Neural crest cell (in vitro differentiated cells): ENCODE results near the gene CDK5. TPM values are rescaled to one million over a fixed set of nuclear protein-coding genes. Genes with fewer than 3 reads are reported as not detected.

ENCODE experiments used
- DNase-seq: peaks from one replicate; pipeline ENCODE4 v3.0.0; 2021; ENCODE audit warnings: low read depth, mixed read lengths, low spot score
- H3K27ac Mint-ChIP-seq: one replicate; pipeline ENCODE4 v1.8.0; 2021; ENCODE audit warnings: mild to moderate bottlenecking, mixed read lengths; ENCODE audit not compliant: unreplicated experiment
- H3K27me3 Mint-ChIP-seq: 2 replicates; pipeline ENCODE4 v1.8.0; 2021; ENCODE audit warnings: low read depth, mild to moderate bottlenecking, mixed read lengths
- H3K36me3 Mint-ChIP-seq: 2 replicates; pipeline ENCODE4 v1.8.0; 2021; ENCODE audit warnings: low read depth, mild to moderate bottlenecking, mixed read lengths
- H3K4me1 Mint-ChIP-seq: 2 replicates; pipeline ENCODE4 v1.8.0; 2021; ENCODE audit warnings: mixed read lengths
- H3K4me3 Mint-ChIP-seq: one replicate; pipeline ENCODE4 v1.8.0; 2021; ENCODE audit warnings: mild to moderate bottlenecking, mixed read lengths
- H3K9me3 Mint-ChIP-seq: 2 replicates; pipeline ENCODE4 v1.8.0; 2021; ENCODE audit warnings: mixed read lengths
- total RNA-seq: library from RNA; stranded (reverse); gene quantifications from 2 replicates; pipeline ENCODE4 v1.2.1, GENCODE V29; 2021
- TF ChIP-seq, protein P1 (sequence below): fragments of 200-600 bp; sonication (generic); conservative IDR thresholded peaks from 2 replicates; pipeline ENCODE4 v1.5.0; 2021; ENCODE audit warnings: antibody characterized with exemption, mild to moderate bottlenecking

CDK5 gene
- total RNA-seq, 1 donor from 2014 or later = 38.9 TPM

DNA sequence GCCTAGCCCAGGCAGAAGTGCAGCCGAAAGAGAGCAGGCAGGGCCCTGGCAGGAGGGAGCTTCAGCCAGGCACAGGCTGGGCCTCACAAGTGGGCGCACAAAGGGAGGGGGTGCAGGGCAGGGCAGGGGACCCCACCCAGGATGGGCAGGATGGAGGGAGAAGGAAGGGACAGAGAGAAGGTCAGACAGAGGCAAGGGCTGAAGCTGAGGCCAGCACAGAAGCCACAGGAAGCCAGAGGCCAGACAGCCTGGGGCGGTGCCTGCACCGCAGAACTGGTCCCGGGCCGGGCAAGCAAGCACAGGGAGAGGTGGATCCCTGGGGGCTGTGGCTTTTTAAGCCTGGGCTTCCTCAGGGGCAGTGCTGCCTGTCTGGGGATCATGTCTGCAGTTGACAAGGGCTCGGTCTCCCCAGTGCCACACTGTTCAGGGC is 50.2 kb downstream of the CDK5 start:
- no peak overlapping the region for H3K4me3 Mint-ChIP-seq
- TF ChIP-seq, protein P1, sequence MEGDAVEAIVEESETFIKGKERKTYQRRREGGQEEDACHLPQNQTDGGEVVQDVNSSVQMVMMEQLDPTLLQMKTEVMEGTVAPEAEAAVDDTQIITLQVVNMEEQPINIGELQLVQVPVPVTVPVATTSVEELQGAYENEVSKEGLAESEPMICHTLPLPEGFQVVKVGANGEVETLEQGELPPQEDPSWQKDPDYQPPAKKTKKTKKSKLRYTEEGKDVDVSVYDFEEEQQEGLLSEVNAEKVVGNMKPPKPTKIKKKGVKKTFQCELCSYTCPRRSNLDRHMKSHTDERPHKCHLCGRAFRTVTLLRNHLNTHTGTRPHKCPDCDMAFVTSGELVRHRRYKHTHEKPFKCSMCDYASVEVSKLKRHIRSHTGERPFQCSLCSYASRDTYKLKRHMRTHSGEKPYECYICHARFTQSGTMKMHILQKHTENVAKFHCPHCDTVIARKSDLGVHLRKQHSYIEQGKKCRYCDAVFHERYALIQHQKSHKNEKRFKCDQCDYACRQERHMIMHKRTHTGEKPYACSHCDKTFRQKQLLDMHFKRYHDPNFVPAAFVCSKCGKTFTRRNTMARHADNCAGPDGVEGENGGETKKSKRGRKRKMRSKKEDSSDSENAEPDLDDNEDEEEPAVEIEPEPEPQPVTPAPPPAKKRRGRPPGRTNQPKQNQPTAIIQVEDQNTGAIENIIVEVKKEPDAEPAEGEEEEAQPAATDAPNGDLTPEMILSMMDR = no peak
- H3K27ac Mint-ChIP-seq = no peak overlapping the region
- DNase-seq = no peak
- no peaks in the 10 kb centered on the region for H3K9me3 Mint-ChIP-seq
- peaks cover 32% of the 10 kb centered on the region for H3K4me1 Mint-ChIP-seq
- H3K27me3 Mint-ChIP-seq = peaks cover 1% of the 10 kb centered on the region
- no peaks in the 10 kb centered on the region for H3K36me3 Mint-ChIP-seq

DNA sequence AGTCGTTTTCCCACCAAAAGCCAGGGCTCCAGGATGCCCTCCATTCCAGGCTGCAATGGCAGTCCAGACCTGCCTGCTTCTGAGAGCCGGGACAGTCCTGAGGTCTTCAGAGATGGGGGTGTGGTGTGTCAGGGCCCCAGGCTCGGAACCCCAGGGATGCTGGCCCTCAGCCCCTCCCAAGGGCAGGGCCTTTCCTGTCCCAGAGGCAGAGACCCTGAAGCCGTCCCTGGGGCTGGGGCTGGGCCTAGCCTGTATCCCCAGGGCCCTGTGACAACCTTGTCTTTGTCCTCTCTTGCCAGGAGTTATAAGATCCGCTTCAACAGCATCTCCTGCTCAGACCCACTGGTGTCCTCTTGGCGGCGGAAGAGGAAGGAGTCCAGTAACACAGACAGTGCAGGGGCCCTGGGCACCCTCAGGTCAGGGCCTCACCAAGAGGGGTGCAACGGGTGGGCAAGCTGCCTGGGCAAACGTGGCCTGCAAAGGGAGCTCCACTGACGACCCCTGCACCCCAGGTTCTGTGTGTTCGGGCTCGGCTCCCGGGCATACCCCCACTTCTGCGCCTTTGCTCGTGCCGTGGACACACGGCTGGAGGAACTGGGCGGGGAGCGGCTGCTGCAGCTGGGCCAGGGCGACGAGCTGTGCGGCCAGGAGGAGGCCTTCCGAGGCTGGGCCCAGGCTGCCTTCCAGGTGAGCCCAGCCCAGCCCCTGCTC is 51.0 kb downstream of the CDK5 start:
- no peak for DNase-seq
- TF ChIP-seq, protein P1 = no peak
- H3K9me3 Mint-ChIP-seq = no peaks in the 10 kb centered on the region
- H3K4me3 Mint-ChIP-seq = no peak overlapping the region
- H3K27ac Mint-ChIP-seq = no peak overlapping the region
- H3K27me3 Mint-ChIP-seq = no peaks in the 10 kb centered on the region
- no peaks in the 10 kb centered on the region for H3K36me3 Mint-ChIP-seq
- H3K4me1 Mint-ChIP-seq = peaks cover 25% of the 10 kb centered on the region

DNA sequence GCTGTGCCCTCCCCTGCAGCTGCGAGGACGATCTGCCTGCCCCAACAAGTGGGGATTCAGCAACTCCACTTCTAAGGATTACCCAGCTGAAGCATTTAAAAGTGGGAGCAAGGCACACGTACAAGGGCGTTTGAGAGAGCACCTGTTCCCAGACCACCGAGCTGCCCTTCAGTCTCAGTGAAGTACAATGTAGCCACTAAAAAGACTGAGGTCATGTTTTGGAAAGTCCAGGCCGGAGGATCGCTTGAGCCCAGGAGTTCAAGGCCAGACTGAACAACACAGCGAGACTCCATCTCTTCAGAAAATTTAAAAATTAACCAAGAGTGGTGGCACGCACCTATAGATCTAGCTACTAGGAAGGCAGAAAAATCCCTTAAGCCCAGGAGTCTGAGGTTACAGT is 52.1 kb downstream of the CDK5 start:
- TF ChIP-seq, protein P1 = no peak
- no peak overlapping the region for H3K27ac Mint-ChIP-seq
- no peak for DNase-seq
- H3K4me1 Mint-ChIP-seq = peaks cover 16% of the 10 kb centered on the region
- H3K36me3 Mint-ChIP-seq = no peaks in the 10 kb centered on the region
- no peaks in the 10 kb centered on the region for H3K9me3 Mint-ChIP-seq
- H3K4me3 Mint-ChIP-seq = no peak overlapping the region
- no peaks in the 10 kb centered on the region for H3K27me3 Mint-ChIP-seq

Other genes with a start within 250 kb of the CDK5 start
- gene AOC1, start 205.4 kb downstream of the CDK5 start, total RNA-seq = not detected in 2 replicates
- 10.7 and 12.4 TPM in 2 replicates for gene KCNH2, start 79.6 kb downstream of the CDK5 start, total RNA-seq
- 6.1 and 7.4 TPM in 2 replicates for gene NOS3, start 66.9 kb downstream of the CDK5 start, total RNA-seq
- 8.0 and 9.2 TPM in 2 replicates for gene ATG9B, start 33.4 kb downstream of the CDK5 start, total RNA-seq
- gene ABCB8, start 29.4 kb downstream of the CDK5 start, total RNA-seq = 42.3 and 43.5 TPM in 2 replicates
- 4.7 and 6.0 TPM in 2 replicates for gene ASIC3, start 9.4 kb downstream of the CDK5 start, total RNA-seq
- gene SLC4A2, start 1.7 kb upstream of the CDK5 start, total RNA-seq = 139 and 141 TPM in 2 replicates
- 82.4 and 86.1 TPM in 2 replicates for gene FASTK, start 22.9 kb upstream of the CDK5 start, total RNA-seq
- gene TMUB1, start 25.6 kb upstream of the CDK5 start, total RNA-seq = 44.9 and 46.5 TPM in 2 replicates
- 128 and 139 TPM in 2 replicates for gene AGAP3, start 28.6 kb upstream of the CDK5 start, total RNA-seq
- 2.0 and 2.4 TPM in 2 replicates for gene GBX1, start 109.8 kb upstream of the CDK5 start, total RNA-seq
- not detected in 2 replicates for gene ASB10, start 129.4 kb upstream of the CDK5 start, total RNA-seq
- not detected in 2 replicates for gene H2BK1, start 152.6 kb upstream of the CDK5 start, total RNA-seq
- gene ABCF2, start 169.3 kb upstream of the CDK5 start, total RNA-seq = 67.0 and 68.2 TPM in 2 replicates
- gene CHPF2, start 174.6 kb upstream of the CDK5 start, total RNA-seq = 33.1 and 34.1 TPM in 2 replicates
- 46.7 and 50.7 TPM in 2 replicates for gene SMARCD3, start 190.8 kb upstream of the CDK5 start, total RNA-seq